IPS-18a (cell line): Measurements from ENCODE around the gene RPL13.

Experiments used
- H3K27ac ChIP-seq: one replicate; pipeline ENCODE4 v1.5.1; 2013; ENCODE audit warnings: low read length
- H3K27me3 ChIP-seq: one replicate; pipeline ENCODE4 v1.6.1; 2013; ENCODE audit warnings: mild to moderate bottlenecking, low read length; ENCODE audit not compliant: control insufficient read depth, insufficient read depth
- H3K36me3 ChIP-seq: one replicate; pipeline ENCODE4 v1.6.1; 2013; ENCODE audit warnings: low read depth, low read length; ENCODE audit not compliant: control insufficient read depth
- H3K4me1 ChIP-seq: one replicate; pipeline ENCODE4 v1.6.1; 2013; ENCODE audit warnings: low read depth, low read length; ENCODE audit not compliant: control insufficient read depth
- H3K4me3 ChIP-seq: one replicate; pipeline ENCODE4 v1.5.1; 2013; ENCODE audit warnings: low read length
- H3K9ac ChIP-seq: one replicate; pipeline ENCODE4 v1.6.1; 2013; ENCODE audit warnings: mild to moderate bottlenecking, low read length, moderate library complexity
- H3K9me3 ChIP-seq: one replicate; pipeline ENCODE4 v1.6.1; 2013; ENCODE audit warnings: low read depth, low read length; ENCODE audit not compliant: control insufficient read depth

Gene RPL13

GRCh38 chr16:89555265-89555664 lies 5.2 kb upstream of the RPL13 start:
- Histone ChIP-seq H3K9me3 (no peaks in the 10 kb centered on the region), H3K36me3 (peaks cover 41% of the 10 kb centered on the region), H3K4me3 (no peak overlapping the region), H3K9ac (no peak overlapping the region), H3K4me1 (no peaks in the 10 kb centered on the region), H3K27ac (no peak overlapping the region), H3K27me3 (no peaks in the 10 kb centered on the region)

DNA sequence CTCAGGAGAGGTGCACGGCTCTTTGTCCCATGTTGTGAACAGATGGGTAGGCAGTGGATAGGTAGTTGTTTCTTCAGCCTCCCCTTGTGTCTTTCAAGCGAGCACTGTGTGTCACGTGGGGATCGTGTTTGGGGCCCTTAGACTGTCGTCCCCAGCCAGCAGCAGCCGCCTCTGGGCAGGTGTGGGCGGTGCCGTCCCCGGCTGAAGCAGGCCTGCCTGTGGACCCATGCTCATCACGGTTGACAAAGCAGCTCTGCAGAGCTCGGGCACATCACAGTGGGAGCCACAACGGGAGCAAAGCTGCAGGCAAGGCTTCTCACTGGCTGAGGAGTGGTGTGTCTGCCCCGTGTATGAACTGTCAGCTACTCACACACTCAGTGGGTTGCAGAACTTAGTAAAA lies 4.7 kb upstream of the RPL13 start:
- no peak overlapping the region for H3K9ac ChIP-seq
- H3K36me3 ChIP-seq, result peaks cover 41% of the 10 kb centered on the region
- no peaks in the 10 kb centered on the region for H3K27me3 ChIP-seq
- H3K4me1 ChIP-seq, result no peaks in the 10 kb centered on the region
- H3K9me3 ChIP-seq, result no peaks in the 10 kb centered on the region
- H3K27ac ChIP-seq, result no peak overlapping the region
- no peak overlapping the region for H3K4me3 ChIP-seq

DNA sequence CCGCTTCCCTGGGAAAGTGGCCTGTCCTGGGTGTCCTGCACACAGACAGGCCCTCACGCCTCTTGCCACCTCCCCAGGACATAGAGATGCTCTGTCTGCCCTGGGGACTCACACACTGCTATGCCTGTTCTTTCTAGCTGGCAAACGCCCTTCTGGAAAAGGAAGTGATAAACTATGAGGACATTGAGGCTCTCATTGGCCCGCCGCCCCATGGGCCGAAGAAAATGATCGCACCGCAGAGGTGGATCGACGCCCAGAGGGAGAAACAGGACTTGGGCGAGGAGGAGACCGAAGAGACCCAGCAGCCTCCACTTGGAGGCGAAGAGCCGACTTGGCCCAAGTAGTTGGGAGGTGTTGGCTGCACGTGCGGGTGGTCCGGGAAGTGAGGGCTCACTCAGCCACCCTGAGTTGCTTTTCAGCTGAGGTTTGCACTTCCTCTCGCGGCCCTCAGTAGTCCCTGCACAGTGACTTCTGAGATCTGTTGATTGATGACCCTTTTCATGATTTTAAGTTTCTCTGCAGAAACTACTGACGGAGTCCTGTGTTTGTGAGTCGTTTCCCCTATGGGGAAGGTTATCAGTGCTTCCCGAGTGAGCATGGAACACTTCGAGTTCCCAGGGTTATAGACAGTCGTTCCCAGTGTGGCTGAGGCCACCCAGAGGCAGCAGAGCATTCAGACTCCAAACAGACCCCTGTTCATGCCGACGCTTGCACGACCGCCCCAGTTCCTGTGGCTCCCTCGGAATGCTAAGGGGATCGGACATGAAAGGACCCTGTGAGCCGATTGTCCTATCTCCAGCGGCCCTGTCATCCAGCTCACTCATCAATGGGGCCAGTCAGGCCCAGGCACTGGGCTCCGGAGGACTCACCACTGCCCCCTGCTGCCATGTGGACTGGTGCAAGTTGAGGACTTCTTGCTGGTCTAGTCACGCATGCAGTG lies 3.5 kb upstream of the RPL13 start:
- Histone ChIP-seq H3K9me3 (no peaks in the 10 kb centered on the region), H3K36me3 (peaks cover 46% of the 10 kb centered on the region)

DNA sequence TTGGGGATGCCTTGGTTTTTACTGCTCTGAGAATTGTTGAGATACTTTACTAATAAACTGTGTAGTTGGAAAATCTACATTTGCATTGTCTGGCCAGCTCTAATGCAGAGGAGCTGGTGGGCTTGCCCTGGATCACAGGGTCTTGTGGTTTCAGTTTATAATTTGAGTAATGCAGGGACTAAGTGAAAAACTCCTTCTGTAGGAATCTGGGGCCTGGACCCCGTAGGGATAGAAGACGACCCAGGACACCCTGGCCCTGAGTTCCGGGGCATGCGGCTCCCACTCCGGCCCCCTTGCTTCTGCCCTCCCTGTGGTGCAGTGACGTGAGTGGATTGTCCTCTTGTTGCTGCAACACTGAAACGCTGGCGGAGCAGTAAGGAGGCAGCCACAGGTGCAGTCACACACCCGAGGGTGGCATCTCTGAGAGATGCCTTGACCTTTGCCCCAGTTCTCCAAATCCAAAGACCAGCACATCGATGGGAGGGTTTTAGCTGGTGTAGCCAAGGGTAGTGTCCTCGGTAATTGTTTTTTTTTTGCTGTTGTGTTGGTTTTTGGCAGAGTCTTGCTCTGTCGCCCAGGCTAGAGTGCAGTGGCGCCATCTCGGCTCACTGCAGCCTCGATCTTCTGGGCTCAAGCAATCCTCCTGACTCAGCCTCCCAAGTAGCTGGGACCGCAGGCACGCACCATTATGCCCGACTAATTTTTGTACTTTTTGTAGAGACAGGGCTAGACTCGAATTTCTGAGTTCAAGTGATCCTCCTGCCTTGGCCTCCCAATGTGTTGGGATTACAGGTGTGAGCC lies 2.6 kb upstream of the RPL13 start:
- Histone ChIP-seq H3K27ac (no peak overlapping the region), H3K9me3 (no peaks in the 10 kb centered on the region), H3K27me3 (no peaks in the 10 kb centered on the region), H3K36me3 (peaks cover 47% of the 10 kb centered on the region), H3K4me1 (peaks cover 7% of the 10 kb centered on the region), H3K9ac (no peak overlapping the region), H3K4me3 (no peak overlapping the region)

More for the DNA sequence above, 3.5 kb upstream of the RPL13 start:
- H3K4me1 ChIP-seq, result peaks cover 2% of the 10 kb centered on the region
- H3K27ac ChIP-seq, result no peak overlapping the region
- no peak overlapping the region for H3K4me3 ChIP-seq
- no peaks in the 10 kb centered on the region for H3K27me3 ChIP-seq
- no peak overlapping the region for H3K9ac ChIP-seq

DNA sequence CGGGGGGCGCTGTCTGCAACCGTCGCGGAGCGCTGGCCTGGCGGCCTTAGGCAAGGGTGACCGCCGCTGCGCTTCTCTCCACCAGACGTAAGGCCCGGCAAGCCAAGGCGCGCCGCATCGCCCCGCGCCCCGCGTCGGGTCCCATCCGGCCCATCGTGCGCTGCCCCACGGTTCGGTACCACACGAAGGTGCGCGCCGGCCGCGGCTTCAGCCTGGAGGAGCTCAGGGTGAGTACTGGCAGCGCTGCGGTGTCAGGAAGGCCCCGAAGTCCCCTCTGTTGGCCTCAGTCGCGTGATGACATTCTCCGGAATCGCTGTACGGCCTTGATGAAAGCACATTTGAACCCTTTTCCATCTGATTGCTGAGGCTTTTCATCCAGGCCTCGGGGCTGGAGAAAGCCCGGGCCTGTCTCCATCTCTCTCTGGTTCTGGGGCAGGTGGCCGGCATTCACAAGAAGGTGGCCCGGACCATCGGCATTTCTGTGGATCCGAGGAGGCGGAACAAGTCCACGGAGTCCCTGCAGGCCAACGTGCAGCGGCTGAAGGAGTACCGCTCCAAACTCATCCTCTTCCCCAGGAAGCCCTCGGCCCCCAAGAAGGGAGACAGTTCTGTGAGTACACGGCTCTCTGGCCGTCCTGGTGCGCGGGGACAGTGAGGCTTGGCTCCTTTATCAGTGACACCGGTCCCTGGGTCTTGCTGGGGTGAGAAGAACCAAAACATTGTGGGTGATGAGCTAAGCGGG lies 831 bp downstream of the RPL13 start:
- no peaks in the 10 kb centered on the region for H3K9me3 ChIP-seq
- no peaks in the 10 kb centered on the region for H3K27me3 ChIP-seq
- H3K27ac ChIP-seq, result peak overlapping the region; percentile 76
- H3K4me1 ChIP-seq, result peaks cover 17% of the 10 kb centered on the region
- peak overlapping the region; percentile 93 for H3K9ac ChIP-seq
- peak overlapping the region; percentile 79 for H3K4me3 ChIP-seq
- peaks cover 34% of the 10 kb centered on the region for H3K36me3 ChIP-seq

GRCh38 chr16:89561884-89562599 lies 1.6 kb downstream of the RPL13 start:
- Histone ChIP-seq H3K9me3 (no peaks in the 10 kb centered on the region), H3K4me1 (peaks cover 17% of the 10 kb centered on the region), H3K27me3 (no peaks in the 10 kb centered on the region), H3K4me3 (peak overlapping the region; percentile 79), H3K9ac (peak overlapping the region; percentile 93), H3K36me3 (peaks cover 33% of the 10 kb centered on the region), H3K27ac (no peak overlapping the region)

- H3K27ac ChIP-seq, result no peak overlapping the region
- peaks cover 33% of the 10 kb centered on the region for H3K36me3 ChIP-seq
- H3K4me3 ChIP-seq, result peak overlapping the region; percentile 79
- H3K9ac ChIP-seq, result no peak overlapping the region
- no peaks in the 10 kb centered on the region for H3K9me3 ChIP-seq
- H3K27me3 ChIP-seq, result no peaks in the 10 kb centered on the region
- peaks cover 17% of the 10 kb centered on the region for H3K4me1 ChIP-seq
These were observed 2.5 kb downstream of the RPL13 start for GRCh38 chr16:89562939-89563338.

DNA sequence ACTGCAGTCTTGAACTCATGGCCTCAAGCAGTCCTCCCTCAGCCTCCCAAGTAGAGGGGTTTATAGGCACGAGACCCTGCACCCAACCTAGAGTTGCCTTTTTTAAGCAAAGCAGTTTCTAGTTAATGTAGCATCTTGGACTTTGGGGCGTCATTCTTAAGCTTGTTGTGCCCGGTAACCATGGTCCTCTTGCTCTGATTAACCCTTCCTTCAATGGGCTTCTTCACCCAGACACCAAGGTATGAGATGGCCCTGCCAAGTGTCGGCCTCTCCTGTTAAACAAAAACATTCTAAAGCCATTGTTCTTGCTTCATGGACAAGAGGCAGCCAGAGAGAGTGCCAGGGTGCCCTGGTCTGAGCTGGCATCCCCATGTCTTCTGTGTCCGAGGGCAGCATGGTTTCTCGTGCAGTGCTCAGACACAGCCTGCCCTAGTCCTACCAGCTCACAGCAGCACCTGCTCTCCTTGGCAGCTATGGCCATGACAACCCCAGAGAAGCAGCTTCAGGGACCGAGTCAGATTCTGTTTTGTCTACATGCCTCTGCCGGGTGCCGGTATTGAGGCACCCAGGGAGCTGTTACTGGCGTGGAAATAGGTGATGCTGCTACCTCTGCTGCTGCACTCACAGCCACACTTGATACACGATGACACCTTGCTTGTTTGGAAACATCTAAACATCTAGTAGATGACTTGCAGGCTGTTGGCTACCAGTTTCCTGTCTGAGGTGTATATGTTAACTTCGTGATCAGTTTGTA lies 3.3 kb downstream of the RPL13 start:
- H3K4me1 ChIP-seq, result peaks cover 17% of the 10 kb centered on the region

DNA sequence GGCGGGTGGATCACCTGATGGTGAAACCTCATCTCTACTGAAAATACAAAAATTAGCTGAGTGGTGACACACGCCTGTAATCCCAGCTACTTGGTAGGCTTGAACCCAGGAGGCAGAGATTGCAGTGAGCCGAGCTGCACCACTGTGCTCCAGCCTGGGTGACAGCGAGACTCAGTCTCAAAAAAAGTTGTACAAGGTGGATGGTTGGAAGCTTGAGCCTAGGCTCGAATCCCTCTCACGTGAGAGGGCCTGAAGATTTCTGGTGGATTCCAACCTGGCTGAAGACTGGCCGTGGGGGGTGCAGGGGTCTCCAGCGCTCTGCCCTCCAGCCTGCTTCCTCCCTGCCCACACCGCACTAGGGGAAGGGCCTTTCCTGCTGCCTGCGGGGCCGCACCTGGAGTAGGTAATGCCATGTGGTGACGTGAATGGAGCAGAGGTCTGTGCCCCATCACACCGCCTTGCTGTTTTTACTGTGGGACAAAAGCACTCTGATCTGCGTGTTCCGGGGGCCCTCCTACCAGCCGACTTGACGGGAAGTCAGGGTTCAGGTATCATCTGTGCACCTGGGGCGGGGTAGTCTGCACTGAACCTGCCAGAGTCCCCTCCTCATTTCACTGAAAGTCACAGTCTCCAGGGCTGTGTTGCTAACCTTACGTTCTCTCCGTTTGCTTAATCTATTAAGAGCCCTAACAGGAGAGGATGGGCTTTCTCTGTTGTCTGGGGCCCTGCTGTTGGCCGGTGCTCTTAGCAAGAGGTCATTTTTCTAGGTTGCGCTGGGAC lies 4.2 kb downstream of the RPL13 start:
- Histone ChIP-seq H3K27ac (no peak overlapping the region), H3K4me1 (peaks cover 17% of the 10 kb centered on the region), H3K4me3 (peak overlapping the region; percentile 15), H3K27me3 (no peaks in the 10 kb centered on the region), H3K9ac (peak overlapping the region; percentile 34), H3K9me3 (no peaks in the 10 kb centered on the region), H3K36me3 (peaks cover 33% of the 10 kb centered on the region)

More for the DNA sequence above, 3.3 kb downstream of the RPL13 start:
- Histone ChIP-seq H3K27ac (no peak overlapping the region), H3K9ac (no peak overlapping the region), H3K9me3 (no peaks in the 10 kb centered on the region), H3K36me3 (peaks cover 33% of the 10 kb centered on the region), H3K4me3 (peak overlapping the region; percentile 15), H3K27me3 (no peaks in the 10 kb centered on the region)

DNA sequence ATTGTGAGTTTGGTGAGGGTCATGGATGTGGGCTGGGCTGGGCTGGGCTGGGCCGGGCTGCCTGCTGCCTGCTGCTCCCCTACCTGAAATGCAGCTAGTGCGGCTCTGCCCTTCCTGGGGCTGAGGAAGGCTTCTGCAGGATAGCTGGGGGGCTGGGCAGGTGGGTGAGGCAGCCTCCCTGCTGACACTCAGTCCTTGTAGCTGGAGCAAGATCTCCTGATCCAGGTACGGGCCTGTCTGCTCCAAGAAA lies 4.7 kb downstream of the RPL13 start:
- Histone ChIP-seq H3K9ac (peak overlapping the region; percentile 53), H3K4me3 (peak overlapping the region; percentile 55), H3K4me1 (peaks cover 17% of the 10 kb centered on the region), H3K9me3 (no peaks in the 10 kb centered on the region), H3K27ac (peak overlapping the region; percentile 34), H3K27me3 (no peaks in the 10 kb centered on the region), H3K36me3 (peaks cover 33% of the 10 kb centered on the region)
